ENCODE measurements around the gene TRPC6.

DNA sequence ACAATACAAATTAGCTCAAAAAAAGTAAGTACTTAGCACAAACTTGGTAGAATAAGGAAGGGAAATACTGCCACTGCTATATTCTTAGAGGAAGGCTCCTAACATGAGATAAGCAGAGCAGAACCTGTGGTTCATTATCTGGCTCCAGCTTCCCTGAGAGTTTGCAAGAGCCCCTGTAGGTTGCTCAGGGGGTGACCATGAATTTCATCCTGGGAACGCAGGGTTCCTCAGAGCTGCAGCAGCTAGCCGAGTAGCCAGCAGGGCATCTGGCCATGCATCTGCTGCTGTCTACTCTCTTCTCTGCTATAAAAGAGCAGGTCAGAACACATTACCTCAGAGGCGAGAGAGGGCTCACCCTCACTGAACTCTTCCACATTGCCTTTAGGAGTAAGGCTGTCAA is 67.3 kb downstream of the TRPC6 start:
- TF ChIP-seq, protein P1, sequence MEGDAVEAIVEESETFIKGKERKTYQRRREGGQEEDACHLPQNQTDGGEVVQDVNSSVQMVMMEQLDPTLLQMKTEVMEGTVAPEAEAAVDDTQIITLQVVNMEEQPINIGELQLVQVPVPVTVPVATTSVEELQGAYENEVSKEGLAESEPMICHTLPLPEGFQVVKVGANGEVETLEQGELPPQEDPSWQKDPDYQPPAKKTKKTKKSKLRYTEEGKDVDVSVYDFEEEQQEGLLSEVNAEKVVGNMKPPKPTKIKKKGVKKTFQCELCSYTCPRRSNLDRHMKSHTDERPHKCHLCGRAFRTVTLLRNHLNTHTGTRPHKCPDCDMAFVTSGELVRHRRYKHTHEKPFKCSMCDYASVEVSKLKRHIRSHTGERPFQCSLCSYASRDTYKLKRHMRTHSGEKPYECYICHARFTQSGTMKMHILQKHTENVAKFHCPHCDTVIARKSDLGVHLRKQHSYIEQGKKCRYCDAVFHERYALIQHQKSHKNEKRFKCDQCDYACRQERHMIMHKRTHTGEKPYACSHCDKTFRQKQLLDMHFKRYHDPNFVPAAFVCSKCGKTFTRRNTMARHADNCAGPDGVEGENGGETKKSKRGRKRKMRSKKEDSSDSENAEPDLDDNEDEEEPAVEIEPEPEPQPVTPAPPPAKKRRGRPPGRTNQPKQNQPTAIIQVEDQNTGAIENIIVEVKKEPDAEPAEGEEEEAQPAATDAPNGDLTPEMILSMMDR (IDR thresholded peaks at IDR 0.05; ENCODE audit: insufficient read depth, low read length): no peak
- TF ChIP-seq GABPA (IDR thresholded peaks at IDR 0.05; ENCODE audit: low read depth) (no peak), POLR2AphosphoS5 (IDR thresholded peaks at IDR 0.05; ENCODE audit: low read depth) (no peak)

Data from HL-60 (cell line).